OCI-LY3 (cell line): Measurements from ENCODE around the gene TM4SF20.

Experiments used
- EZH2phosphoT487 ChIP-seq: fragments of 200-600 bp; shearing (Covaris generic); IDR thresholded peaks from 2 replicates; pipeline ENCODE4 v1.6.1; 2018; ENCODE audit warnings: antibody characterized with exemption, mixed run types, low read depth
- TF ChIP-seq, protein P1 (sequence below): fragments of 200-600, 300-600 bp; sonication (generic); IDR thresholded peaks from 2 replicates; pipeline ENCODE4 v1.5.1; 2014; ENCODE audit warnings: antibody characterized with exemption, low read length, low read depth

DNA sequence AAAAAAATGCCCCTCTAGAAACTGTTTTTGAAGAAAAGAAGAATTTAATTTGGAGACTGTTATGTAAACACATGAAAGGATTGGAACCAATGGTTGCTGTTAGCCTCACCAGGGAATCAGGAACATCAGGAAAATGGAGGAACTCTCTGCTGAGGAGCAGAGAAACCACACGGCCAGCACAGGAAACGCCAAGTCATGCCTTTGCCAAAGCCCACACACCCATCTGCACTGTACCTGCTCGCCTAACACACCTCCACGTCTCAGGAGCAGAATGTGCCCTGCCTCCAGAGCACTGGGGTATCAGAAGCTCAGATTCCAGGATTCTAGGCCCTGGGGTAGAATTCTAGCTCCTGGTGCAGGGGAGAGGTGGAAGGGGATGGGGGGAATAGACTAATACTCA, 18.5 kb upstream of the TM4SF20 start:
- TF ChIP-seq, protein P1, sequence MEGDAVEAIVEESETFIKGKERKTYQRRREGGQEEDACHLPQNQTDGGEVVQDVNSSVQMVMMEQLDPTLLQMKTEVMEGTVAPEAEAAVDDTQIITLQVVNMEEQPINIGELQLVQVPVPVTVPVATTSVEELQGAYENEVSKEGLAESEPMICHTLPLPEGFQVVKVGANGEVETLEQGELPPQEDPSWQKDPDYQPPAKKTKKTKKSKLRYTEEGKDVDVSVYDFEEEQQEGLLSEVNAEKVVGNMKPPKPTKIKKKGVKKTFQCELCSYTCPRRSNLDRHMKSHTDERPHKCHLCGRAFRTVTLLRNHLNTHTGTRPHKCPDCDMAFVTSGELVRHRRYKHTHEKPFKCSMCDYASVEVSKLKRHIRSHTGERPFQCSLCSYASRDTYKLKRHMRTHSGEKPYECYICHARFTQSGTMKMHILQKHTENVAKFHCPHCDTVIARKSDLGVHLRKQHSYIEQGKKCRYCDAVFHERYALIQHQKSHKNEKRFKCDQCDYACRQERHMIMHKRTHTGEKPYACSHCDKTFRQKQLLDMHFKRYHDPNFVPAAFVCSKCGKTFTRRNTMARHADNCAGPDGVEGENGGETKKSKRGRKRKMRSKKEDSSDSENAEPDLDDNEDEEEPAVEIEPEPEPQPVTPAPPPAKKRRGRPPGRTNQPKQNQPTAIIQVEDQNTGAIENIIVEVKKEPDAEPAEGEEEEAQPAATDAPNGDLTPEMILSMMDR = no peak
- no peak for TF ChIP-seq EZH2phosphoT487
